GM06990 (cell line): ENCODE data around the gene MS4A3.
"Not testable (repeated sequence)": the region's sequence is repeated elsewhere in the genome, so short reads cannot be mapped to it uniquely, and the experiment has no call there.

Experiments used
- DNase-seq: peaks from one replicate; pipeline ENCODE4 v3.0.0-alpha.2; 2011; ENCODE audit not compliant: insufficient read length; ENCODE audit errors: extremely low read depth
- H3K27me3 ChIP-seq: replicated peaks from 2 replicates; pipeline ENCODE4 v1.6.0; 2011; ENCODE audit warnings: low read length; ENCODE audit not compliant: control insufficient read depth, insufficient read depth
- H3K36me3 ChIP-seq: 2 replicates; pipeline ENCODE4 v1.5.1; 2011; ENCODE audit warnings: low read length; ENCODE audit not compliant: control insufficient read depth, insufficient read depth
- H3K4me3 ChIP-seq: replicated peaks from 2 replicates; pipeline ENCODE4 v1.5.1; 2011; ENCODE audit warnings: low read depth, mild to moderate bottlenecking, control low read depth, low read length
- TF ChIP-seq, protein P1 (sequence below): IDR thresholded peaks from 2 replicates; pipeline ENCODE4 v1.5.1; 2011; ENCODE audit warnings: low read length, control low read depth, mild to moderate bottlenecking, inconsistent platforms; ENCODE audit not compliant: insufficient read depth, poor library complexity, severe bottlenecking

The MS4A3 gene, protein sequence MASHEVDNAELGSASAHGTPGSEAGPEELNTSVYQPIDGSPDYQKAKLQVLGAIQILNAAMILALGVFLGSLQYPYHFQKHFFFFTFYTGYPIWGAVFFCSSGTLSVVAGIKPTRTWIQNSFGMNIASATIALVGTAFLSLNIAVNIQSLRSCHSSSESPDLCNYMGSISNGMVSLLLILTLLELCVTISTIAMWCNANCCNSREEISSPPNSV

GRCh38 chr11:60056349-60056969 is at the start of gene MS4A3:
Gene MS4A3 (plus strand): TSS chr11:60056665. CDS start chr11:60061161, 4,496 bp downstream.
- H3K4me3 ChIP-seq = no peak within 1 kb of the TSS
- H3K36me3 ChIP-seq = no peaks in the 10 kb centered on the region
- H3K27me3 ChIP-seq = no peaks in the 10 kb centered on the region
- TF ChIP-seq, protein P1, sequence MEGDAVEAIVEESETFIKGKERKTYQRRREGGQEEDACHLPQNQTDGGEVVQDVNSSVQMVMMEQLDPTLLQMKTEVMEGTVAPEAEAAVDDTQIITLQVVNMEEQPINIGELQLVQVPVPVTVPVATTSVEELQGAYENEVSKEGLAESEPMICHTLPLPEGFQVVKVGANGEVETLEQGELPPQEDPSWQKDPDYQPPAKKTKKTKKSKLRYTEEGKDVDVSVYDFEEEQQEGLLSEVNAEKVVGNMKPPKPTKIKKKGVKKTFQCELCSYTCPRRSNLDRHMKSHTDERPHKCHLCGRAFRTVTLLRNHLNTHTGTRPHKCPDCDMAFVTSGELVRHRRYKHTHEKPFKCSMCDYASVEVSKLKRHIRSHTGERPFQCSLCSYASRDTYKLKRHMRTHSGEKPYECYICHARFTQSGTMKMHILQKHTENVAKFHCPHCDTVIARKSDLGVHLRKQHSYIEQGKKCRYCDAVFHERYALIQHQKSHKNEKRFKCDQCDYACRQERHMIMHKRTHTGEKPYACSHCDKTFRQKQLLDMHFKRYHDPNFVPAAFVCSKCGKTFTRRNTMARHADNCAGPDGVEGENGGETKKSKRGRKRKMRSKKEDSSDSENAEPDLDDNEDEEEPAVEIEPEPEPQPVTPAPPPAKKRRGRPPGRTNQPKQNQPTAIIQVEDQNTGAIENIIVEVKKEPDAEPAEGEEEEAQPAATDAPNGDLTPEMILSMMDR = no peak
- no peak for DNase-seq

DNA sequence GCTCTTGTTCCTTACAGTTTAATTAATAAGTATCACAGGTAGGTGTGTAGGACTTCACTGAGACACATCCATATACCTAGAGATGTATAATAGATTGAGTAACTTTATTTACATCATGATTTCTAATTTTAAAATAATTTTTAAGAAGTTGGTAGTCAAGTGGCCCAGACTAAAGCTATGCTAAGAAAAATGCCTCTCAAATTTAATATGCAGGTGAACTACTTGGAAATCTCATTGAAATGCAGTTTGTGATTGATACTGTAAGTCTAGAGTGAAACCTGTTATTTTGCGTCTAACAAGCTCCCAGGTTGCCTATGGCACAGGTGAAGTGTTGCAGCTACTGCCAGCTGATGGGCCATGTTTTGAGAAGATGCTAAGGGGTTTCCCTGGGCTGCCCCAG is 39.6 kb upstream of the MS4A3 start, which contains the start of gene OOSP4B:
TSS of gene OOSP4B (plus strand) at position 301 of the 400 bp plus-strand sequence.
- H3K4me3 ChIP-seq = no peak within 1 kb of the TSS
- H3K36me3 ChIP-seq = no peaks in the 10 kb centered on the region
- no peak for DNase-seq
- no peaks in the 10 kb centered on the region for H3K27me3 ChIP-seq
- TF ChIP-seq, protein P1 = no peak

DNA sequence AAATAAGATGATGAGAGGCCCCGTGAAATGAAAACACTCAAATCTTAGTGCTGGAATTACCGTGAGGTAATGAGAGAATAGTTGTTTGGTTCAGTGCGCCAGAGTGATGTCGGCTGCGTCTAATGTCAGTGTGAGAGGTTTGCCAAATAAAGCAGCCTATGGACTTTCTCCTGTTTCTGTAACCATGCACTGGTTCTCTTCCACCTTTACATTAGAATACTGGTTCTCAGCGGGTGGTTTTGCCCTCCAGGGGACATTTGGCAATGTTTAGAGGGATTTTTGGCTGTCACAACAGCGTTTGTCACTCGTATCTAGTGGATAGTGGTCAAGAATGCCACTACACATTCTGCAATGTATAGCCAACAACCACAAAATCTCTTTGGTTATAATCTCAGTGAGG is 38.4 kb upstream of the MS4A3 start:
- H3K36me3 ChIP-seq = no peaks in the 10 kb centered on the region
- TF ChIP-seq, protein P1 = no peak
- H3K27me3 ChIP-seq = no peaks in the 10 kb centered on the region
- no peak for DNase-seq
- H3K4me3 ChIP-seq = no peak overlapping the region

DNA sequence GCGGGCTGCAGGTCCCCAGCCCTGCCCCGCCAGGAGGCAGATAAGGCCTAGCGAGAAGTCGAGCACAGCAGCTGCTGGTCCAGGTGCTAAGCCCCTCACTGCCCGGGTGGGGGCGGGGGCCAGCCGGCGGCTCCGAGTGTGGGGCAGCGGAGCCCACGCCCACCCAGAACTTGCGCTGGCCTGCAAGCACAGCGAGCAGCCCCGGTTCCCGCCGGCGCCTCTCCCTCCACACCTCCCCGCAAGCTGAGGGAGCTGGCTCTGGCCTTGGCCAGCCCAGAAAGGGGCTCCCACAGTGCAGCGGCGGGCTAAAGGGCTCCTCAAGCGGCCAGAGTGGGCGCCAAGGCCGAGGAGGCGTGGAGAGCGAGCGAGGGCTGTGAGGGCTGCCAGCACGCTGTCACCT is 36.1 kb upstream of the MS4A3 start:
- H3K27me3 ChIP-seq, H3K36me3 ChIP-seq, H3K4me3 ChIP-seq, DNase-seq: not testable (repeated sequence)

- Histone ChIP-seq H3K36me3 (no peaks in the 10 kb centered on the region), H3K4me3 (no peak overlapping the region), H3K27me3 (no peaks in the 10 kb centered on the region)
- no peak for DNase-seq
- TF ChIP-seq, protein P1 = no peak
Measured at GRCh38 chr11:60029015-60029632, 27.3 kb upstream of the MS4A3 start.

GRCh38 chr11:60040109-60040508 is 16.4 kb upstream of the MS4A3 start, which contains the start of gene OOSP2:
Gene OOSP2 (plus strand): TSS chr11:60040409. CDS start chr11:60040460, 51 bp downstream.
- no peak within 1 kb of the TSS for H3K4me3 ChIP-seq
- TF ChIP-seq, protein P1 = no peak
- no peaks in the 10 kb centered on the region for H3K36me3 ChIP-seq

GRCh38 chr11:60050422-60050821 is 6.0 kb upstream of the MS4A3 start:
- H3K36me3 ChIP-seq, H3K27me3 ChIP-seq, DNase-seq, H3K4me3 ChIP-seq: not testable (repeated sequence)

More at GRCh38 chr11:60040109-60040508, 16.4 kb upstream of the MS4A3 start, which contains the start of gene OOSP2:
- DNase-seq = no peak
- H3K27me3 ChIP-seq = no peaks in the 10 kb centered on the region

DNA sequence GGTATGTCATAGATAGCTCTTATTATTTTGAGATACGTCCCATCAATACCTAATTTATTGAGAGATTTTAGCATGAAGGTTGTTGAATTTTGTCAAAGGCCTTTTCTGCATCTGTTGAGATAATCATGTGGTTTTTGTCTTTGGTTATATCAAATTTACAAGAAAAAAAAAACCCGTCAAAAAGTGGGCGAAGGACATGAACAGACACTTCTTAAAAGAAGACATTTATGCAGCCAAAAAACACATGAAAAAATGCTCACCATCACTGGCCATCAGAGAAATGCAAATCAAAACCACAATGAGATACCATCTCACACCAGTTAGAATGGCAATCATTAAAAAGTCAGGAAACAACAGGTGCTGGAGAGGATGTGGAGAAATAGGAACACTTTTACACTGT is 5.6 kb upstream of the MS4A3 start:
- DNase-seq = not testable (repeated sequence)

More for the DNA sequence above, 5.6 kb upstream of the MS4A3 start:
- not testable (repeated sequence) for H3K36me3 ChIP-seq, H3K27me3 ChIP-seq, H3K4me3 ChIP-seq
